GM12874 (cell line): ENCODE results near the gene C22orf39.

Experiments
- TF ChIP-seq, protein P1 (sequence below): IDR thresholded peaks from 2 replicates; pipeline ENCODE4 v1.5.1; 2011; ENCODE audit warnings: low read depth, mild to moderate bottlenecking, control low read depth, low read length, moderate library complexity; ENCODE audit not compliant: insufficient read depth

The C22orf39 gene

DNA sequence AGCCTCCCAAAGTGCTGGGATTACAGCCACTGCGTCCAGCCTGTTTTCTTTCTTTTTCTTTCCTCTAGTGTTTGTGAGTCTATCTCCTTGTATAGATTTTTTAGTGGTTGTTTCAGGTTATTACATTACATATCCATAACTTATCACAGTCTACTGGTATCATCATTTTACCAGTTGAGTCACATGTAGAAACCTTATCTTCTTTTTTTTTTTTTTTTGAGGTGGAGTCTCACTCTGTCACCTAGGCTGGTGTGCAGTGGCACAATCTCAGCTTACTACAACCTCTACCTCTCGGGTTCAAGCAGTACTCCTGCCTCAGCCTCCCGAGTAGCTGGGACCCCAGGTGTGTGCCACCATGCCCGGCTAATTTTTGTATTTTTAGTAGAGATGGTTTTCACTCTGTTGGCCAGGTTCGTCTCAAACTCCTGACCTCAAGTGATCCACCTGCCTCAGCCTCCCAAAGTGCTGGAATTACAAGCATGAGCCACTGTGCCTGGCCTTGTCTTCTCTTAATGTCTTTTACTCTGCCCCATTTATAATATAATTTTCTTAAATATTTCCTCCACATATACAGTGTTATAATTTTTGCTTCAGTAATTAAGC is 43.2 kb upstream of the C22orf39 start:
- TF ChIP-seq, protein P1, sequence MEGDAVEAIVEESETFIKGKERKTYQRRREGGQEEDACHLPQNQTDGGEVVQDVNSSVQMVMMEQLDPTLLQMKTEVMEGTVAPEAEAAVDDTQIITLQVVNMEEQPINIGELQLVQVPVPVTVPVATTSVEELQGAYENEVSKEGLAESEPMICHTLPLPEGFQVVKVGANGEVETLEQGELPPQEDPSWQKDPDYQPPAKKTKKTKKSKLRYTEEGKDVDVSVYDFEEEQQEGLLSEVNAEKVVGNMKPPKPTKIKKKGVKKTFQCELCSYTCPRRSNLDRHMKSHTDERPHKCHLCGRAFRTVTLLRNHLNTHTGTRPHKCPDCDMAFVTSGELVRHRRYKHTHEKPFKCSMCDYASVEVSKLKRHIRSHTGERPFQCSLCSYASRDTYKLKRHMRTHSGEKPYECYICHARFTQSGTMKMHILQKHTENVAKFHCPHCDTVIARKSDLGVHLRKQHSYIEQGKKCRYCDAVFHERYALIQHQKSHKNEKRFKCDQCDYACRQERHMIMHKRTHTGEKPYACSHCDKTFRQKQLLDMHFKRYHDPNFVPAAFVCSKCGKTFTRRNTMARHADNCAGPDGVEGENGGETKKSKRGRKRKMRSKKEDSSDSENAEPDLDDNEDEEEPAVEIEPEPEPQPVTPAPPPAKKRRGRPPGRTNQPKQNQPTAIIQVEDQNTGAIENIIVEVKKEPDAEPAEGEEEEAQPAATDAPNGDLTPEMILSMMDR, result no peak

DNA sequence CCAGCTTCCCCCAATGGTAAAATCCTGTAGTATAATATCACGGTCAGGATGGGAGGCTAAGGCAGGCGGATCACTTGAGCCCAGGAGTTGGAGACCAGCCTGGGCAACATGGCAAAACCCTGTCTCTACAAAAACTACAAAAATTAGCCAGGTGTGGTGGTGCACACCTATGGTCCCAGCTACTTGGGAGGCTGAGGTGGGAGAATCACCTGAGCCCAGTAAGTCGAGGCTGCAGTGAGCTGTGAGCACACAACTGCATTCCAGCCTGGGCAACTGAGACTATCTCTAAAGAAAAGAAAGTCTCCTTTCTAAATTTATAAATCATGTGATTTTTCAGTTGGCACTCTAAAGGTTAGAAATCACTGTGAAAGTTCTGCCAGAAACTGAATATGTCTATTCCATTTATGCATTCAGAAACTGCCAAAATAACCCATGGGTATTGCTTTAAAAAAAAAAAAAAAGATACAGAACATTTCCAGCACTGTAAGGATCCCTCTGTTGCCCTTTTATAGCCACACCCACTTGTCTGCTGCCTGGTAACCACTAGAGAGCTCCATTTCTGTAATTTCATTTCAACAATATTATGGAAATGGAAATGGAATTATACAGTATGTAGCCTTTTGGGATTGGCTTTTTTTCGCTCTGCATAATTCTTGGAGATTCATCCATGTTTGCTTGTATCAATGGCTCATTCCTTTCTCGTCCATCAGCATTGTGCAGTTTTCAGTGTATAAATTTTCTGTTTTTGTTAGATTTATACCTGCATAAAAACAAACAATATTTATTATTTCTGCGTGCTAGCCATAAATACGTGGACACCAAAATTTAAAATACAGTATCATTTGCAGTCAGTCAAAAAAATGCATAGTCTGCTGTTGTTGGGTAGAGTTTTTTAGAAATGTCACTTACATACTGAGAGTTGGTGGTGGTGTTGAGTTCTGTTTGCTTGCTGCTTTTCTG is 41.7 kb upstream of the C22orf39 start:
- TF ChIP-seq, protein P1, result no peak

DNA sequence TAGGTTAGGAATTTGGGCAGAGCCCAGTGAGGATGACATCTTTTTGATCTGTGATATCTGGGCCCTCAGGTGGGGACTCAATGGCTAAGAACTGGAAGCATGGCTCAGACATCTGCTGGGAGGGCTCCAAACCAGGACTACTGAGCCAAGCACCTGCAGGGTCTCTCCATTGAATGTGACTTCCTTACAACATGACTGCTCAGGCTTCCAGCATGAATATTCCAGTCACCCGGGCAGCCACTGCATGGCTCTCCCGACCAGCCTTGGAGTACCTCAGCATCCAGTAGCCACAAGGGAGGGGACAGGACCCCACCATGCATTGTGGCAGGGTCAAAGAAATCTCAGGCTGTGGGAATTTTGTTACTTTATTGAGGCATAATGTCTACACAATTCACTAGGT is 40.8 kb upstream of the C22orf39 start:
- TF ChIP-seq, protein P1, result no peak

DNA sequence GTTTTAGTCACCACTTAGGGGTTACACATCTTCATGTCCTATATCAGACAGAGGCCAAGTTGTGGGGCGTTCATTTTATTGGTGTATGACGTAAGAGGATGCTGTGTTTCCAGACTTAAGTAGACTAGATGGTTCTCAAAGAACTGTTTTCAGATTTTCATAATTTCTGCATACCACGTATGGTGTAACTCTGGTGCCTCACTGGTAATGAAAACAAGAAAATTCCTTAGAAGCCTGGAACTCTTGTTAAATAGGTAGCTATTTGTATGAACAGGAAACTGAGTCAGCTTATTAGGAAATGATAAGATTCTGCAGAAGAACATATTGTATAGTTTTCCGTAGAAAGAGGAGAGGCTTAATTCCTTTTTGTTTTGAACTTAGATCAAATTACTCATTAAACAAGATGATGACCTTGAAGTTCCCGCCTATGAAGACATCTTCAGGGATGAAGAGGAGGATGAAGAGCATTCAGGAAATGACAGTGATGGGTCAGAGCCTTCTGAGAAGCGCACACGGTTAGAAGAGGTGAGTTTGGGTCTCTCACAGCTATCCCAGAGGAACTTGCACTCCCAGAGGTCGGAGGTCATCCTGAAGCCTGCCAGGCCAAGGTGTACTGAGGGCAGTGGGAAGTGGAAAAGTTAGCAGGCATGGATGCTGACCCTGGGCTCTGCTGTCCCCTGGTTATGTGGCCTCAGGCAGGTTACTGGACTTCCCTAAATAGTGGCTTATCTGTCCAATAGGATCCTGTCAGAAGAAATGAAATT is 36.2 kb upstream of the C22orf39 start:
- TF ChIP-seq, protein P1, result no peak

DNA sequence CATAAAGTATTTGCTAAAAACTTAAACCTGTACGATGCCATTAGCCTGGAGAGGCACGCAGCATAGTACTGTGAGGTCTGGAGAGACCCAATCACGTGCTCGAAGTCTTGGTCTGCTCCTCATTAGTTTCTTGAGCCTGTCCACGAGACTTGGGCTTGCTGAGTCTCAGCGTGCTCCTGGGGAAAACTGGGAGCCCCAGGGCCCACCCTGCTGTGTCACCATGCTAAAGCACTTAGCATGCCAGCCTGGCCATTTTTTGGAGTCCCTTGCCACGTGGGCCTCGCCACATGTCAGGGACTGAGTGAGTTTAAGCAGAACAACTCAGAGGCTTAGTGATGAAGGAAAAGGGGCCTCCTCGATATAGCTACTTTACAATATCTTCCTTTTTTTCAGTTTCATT is 34.8 kb upstream of the C22orf39 start:
- TF ChIP-seq, protein P1, result no peak

DNA sequence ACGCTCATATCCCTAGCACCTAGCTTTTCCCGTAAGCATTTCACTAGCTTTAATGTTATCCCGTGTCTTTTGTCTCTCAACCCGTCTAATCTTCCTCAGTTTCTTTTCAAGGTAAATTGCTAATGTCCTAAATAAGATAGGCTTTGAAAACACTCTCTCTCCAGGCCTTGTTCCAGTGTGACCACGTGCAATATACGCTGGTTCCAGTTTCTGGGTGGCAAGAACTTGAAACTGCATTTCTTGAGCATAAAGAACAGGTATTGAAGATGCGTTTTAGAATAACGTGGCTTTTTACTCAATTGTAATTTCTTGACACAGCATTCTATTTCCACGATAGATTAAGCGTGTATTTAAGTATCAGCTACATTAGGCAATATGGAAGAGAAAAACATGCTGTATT is 33.3 kb upstream of the C22orf39 start:
- TF ChIP-seq, protein P1, result no peak

DNA sequence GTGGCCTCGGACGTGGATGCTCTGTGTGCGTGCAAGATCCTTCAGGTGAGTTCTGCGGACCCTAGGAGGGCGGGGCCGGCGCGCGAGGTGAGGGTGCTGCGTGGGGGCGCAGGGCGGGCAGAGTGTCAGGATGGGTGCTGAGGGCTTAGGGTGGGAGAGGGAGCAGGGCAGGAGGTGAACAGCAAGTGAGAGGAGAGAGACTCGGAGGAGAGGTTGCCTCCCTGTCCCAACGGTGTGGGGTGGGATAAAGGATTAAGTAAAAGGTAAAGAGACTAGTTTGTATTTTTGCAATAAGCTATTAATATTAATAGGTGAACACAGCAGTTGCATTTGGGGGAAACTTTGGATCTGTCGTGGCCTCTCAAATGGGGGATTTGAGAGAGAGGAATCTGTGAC is 32.7 kb upstream of the C22orf39 start:
- TF ChIP-seq, protein P1, result no peak
